Measurements from ENCODE around the gene TSR3.

GRCh38 chr16:1301562-1301961, 50.1 kb downstream of the TSR3 start:
- TF ChIP-seq POLR2A (IDR thresholded peaks at IDR 0.05) = no peak
- TF ChIP-seq CTCF (IDR thresholded peaks at IDR 0.05) = no peak

Data from testis (tissue), 2 donors.